OCI-LY7 (cell line): Measurements from ENCODE around the gene REELD1.

Source experiments
- EZH2phosphoT487 ChIP-seq: fragments of 200-600 bp; sonication (generic); IDR thresholded peaks from 2 replicates; pipeline ENCODE4 v1.6.1; 2018; ENCODE audit warnings: low read depth, borderline replicate concordance, mild to moderate bottlenecking, mixed run types, antibody characterized with exemption, low read length, moderate library complexity, mixed read lengths
- TF ChIP-seq, protein P1 (sequence below): fragments of 200-600 bp; sonication (generic); conservative IDR thresholded peaks from 2 replicates; pipeline ENCODE4 v1.5.1; 2014; ENCODE audit warnings: mild to moderate bottlenecking, antibody characterized with exemption, low read length, moderate library complexity, mixed read lengths

DNA sequence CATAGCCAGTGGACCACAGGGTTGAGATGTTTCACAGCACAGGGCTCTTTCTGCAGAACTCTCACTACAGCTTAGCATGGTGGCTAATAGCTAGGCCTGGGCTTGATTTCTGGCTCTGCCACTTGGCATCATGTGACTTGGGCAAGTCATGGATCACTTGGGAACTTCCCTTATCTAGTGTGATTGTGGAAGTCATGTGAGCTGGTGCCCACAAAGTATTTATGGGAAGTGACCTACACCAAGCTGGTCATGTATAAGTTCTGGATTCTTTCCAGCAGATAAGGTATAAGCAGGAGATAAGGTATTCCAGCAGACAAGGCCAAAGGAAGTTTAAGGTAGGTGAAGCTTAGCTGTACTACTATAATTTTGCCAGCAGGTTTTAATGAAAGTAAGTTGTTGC lies 61.0 kb downstream of the REELD1 start:
- TF ChIP-seq, protein P1, sequence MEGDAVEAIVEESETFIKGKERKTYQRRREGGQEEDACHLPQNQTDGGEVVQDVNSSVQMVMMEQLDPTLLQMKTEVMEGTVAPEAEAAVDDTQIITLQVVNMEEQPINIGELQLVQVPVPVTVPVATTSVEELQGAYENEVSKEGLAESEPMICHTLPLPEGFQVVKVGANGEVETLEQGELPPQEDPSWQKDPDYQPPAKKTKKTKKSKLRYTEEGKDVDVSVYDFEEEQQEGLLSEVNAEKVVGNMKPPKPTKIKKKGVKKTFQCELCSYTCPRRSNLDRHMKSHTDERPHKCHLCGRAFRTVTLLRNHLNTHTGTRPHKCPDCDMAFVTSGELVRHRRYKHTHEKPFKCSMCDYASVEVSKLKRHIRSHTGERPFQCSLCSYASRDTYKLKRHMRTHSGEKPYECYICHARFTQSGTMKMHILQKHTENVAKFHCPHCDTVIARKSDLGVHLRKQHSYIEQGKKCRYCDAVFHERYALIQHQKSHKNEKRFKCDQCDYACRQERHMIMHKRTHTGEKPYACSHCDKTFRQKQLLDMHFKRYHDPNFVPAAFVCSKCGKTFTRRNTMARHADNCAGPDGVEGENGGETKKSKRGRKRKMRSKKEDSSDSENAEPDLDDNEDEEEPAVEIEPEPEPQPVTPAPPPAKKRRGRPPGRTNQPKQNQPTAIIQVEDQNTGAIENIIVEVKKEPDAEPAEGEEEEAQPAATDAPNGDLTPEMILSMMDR = no peak
- TF ChIP-seq EZH2phosphoT487 = no peak
